ENCODE measurements around the gene CERS5. TPM values are rescaled to one million over a fixed set of nuclear protein-coding genes. Genes with fewer than 3 reads are reported as not detected.
A peak's percentile ranks its signal among the peaks of the same experiment; 100 is the strongest.

CERS5 gene
- total and polyA plus RNA-seq, 9 donors, result 33.5 to 52.6 (median 42.0) TPM

GRCh38 chr12:50147281-50147680, 19.9 kb downstream of the CERS5 start:
- no peak for DNase-seq
- no peaks in the 10 kb centered on the region for H3K27me3 ChIP-seq (ENCODE audit: control insufficient read depth, insufficient read depth, low read length)
- WGBS (ENCODE audit: insufficient coverage), result no CpG with 5 or more reads among the region's 4 CpGs
- peaks cover 7% of the 10 kb centered on the region for H3K36me3 ChIP-seq (ENCODE audit: control insufficient read depth, insufficient read depth, low read length)
- no peaks in the 10 kb centered on the region for H3K9me3 ChIP-seq (replicated peaks; ENCODE audit: control insufficient read depth, low read depth, low read length)
- H3K4me1 ChIP-seq (ENCODE audit: control insufficient read depth, insufficient read depth, low read length), result no peaks in the 10 kb centered on the region
- no peak overlapping the region for H3K27ac ChIP-seq (ENCODE audit: low read length)
- H3K4me3 ChIP-seq (ENCODE audit: low read length), result no peak overlapping the region

DNA sequence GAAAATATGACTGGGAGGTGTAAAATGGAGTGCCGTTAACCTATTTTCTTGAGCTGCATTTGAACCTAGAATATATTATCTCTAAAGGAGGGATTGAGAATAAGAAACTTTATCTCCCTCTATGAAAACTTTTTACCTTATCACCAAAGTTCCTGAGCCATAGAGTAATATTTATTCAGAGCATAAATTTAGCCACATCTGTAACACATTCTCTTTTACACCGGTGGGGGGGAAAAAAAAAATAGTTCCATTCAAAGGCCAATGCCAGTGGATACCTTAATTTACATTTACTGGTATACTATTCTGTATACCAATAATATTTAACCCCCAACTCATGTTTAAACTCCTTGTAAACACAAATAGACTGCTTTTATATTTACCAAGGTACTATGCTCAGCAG, 21.7 kb downstream of the CERS5 start:
- Histone ChIP-seq H3K36me3 (ENCODE audit: control insufficient read depth, insufficient read depth, low read length) (peaks cover 15% of the 10 kb centered on the region), H3K9me3 (replicated peaks; ENCODE audit: control insufficient read depth, low read depth, low read length) (no peaks in the 10 kb centered on the region), H3K27ac (ENCODE audit: low read length) (no peak overlapping the region), H3K4me3 (ENCODE audit: low read length) (no peak overlapping the region), H3K27me3 (ENCODE audit: control insufficient read depth, insufficient read depth, low read length) (no peaks in the 10 kb centered on the region), H3K4me1 (ENCODE audit: control insufficient read depth, insufficient read depth, low read length) (no peaks in the 10 kb centered on the region)
- no CpG with 5 or more reads among the region's 2 CpGs for WGBS (ENCODE audit: insufficient coverage)
- no peak for DNase-seq

GRCh38 chr12:50142993-50143392, 24.2 kb downstream of the CERS5 start:
- no peaks in the 10 kb centered on the region for H3K27me3 ChIP-seq (ENCODE audit: control insufficient read depth, insufficient read depth, low read length)
- WGBS (ENCODE audit: insufficient coverage), result 75% methylated on average over 1 of the region's 8 CpGs
- H3K9me3 ChIP-seq (replicated peaks; ENCODE audit: control insufficient read depth, low read depth, low read length), result no peaks in the 10 kb centered on the region
- no peak for DNase-seq
- no peak overlapping the region for H3K27ac ChIP-seq (ENCODE audit: low read length)
- H3K4me1 ChIP-seq (ENCODE audit: control insufficient read depth, insufficient read depth, low read length), result no peaks in the 10 kb centered on the region
- peaks cover 26% of the 10 kb centered on the region for H3K36me3 ChIP-seq (ENCODE audit: control insufficient read depth, insufficient read depth, low read length)
- H3K4me3 ChIP-seq (ENCODE audit: low read length), result no peak overlapping the region

- Histone ChIP-seq H3K27ac (ENCODE audit: low read length) (no peak overlapping the region), H3K9me3 (replicated peaks; ENCODE audit: control insufficient read depth, low read depth, low read length) (no peaks in the 10 kb centered on the region), H3K4me1 (ENCODE audit: control insufficient read depth, insufficient read depth, low read length) (no peaks in the 10 kb centered on the region), H3K27me3 (ENCODE audit: control insufficient read depth, insufficient read depth, low read length) (no peaks in the 10 kb centered on the region), H3K36me3 (ENCODE audit: control insufficient read depth, insufficient read depth, low read length) (peaks cover 66% of the 10 kb centered on the region), H3K4me3 (ENCODE audit: low read length) (no peak overlapping the region)
- DNase-seq, result peak; percentile 65
- no CpG with 5 or more reads among the region's 2 CpGs for WGBS (ENCODE audit: insufficient coverage)
Measured at GRCh38 chr12:50132505-50133135, 34.5 kb downstream of the CERS5 start.

- Histone ChIP-seq H3K27me3 (ENCODE audit: control insufficient read depth, insufficient read depth, low read length) (no peaks in the 10 kb centered on the region), H3K9me3 (replicated peaks; ENCODE audit: control insufficient read depth, low read depth, low read length) (no peaks in the 10 kb centered on the region), H3K36me3 (ENCODE audit: control insufficient read depth, insufficient read depth, low read length) (peaks cover 57% of the 10 kb centered on the region), H3K4me3 (ENCODE audit: low read length) (no peak overlapping the region), H3K27ac (ENCODE audit: low read length) (no peak overlapping the region), H3K4me1 (ENCODE audit: control insufficient read depth, insufficient read depth, low read length) (no peaks in the 10 kb centered on the region)
- WGBS (ENCODE audit: insufficient coverage), result 80% methylated on average over 1 of the region's 4 CpGs
- no peak for DNase-seq
Measured at GRCh38 chr12:50129290-50129689, 37.9 kb downstream of the CERS5 start.

GRCh38 chr12:50127546-50127945, 39.6 kb downstream of the CERS5 start:
- no peak overlapping the region for H3K27ac ChIP-seq (ENCODE audit: low read length)
- H3K27me3 ChIP-seq (ENCODE audit: control insufficient read depth, insufficient read depth, low read length), result no peaks in the 10 kb centered on the region
- DNase-seq, result no peak
- WGBS (ENCODE audit: insufficient coverage), result 100% methylated on average over 1 of the region's 2 CpGs
- H3K9me3 ChIP-seq (replicated peaks; ENCODE audit: control insufficient read depth, low read depth, low read length), result no peaks in the 10 kb centered on the region
- H3K36me3 ChIP-seq (ENCODE audit: control insufficient read depth, insufficient read depth, low read length), result peaks cover 47% of the 10 kb centered on the region
- no peaks in the 10 kb centered on the region for H3K4me1 ChIP-seq (ENCODE audit: control insufficient read depth, insufficient read depth, low read length)
- no peak overlapping the region for H3K4me3 ChIP-seq (ENCODE audit: low read length)

GRCh38 chr12:50123203-50123602, 44.0 kb downstream of the CERS5 start:
- Histone ChIP-seq H3K4me3 (ENCODE audit: low read length) (no peak overlapping the region), H3K27ac (ENCODE audit: low read length) (no peak overlapping the region), H3K9me3 (replicated peaks; ENCODE audit: control insufficient read depth, low read depth, low read length) (no peaks in the 10 kb centered on the region), H3K4me1 (ENCODE audit: control insufficient read depth, insufficient read depth, low read length) (peaks cover 3% of the 10 kb centered on the region), H3K27me3 (ENCODE audit: control insufficient read depth, insufficient read depth, low read length) (no peaks in the 10 kb centered on the region), H3K36me3 (ENCODE audit: control insufficient read depth, insufficient read depth, low read length) (peaks cover 34% of the 10 kb centered on the region)
- 40% methylated on average over 1 of the region's 2 CpGs for WGBS (ENCODE audit: insufficient coverage)
- no peak for DNase-seq

DNA sequence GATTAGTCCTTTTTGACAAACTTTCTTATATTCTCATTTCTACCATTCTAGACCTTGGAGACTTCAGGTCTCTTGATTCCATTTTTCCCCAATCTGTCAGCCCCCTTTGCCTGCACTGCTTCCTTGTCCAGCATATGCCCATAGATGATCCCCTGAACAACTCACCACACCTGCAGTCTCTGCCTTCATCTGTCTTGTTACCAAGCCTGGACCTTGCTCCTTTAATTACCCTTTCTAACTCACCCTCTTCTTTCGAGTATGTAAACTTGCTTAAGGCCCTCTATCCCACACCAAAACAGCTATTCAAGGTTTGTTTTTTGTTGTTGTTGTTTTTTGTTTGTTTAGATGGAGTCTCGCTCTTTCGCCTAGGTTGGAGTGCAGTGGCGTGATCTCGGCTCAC, 45.5 kb downstream of the CERS5 start:
- H3K4me1 ChIP-seq (ENCODE audit: control insufficient read depth, insufficient read depth, low read length), result peaks cover 8% of the 10 kb centered on the region

GRCh38 chr12:50120953-50121352, 46.2 kb downstream of the CERS5 start:
- peaks cover 8% of the 10 kb centered on the region for H3K4me1 ChIP-seq (ENCODE audit: control insufficient read depth, insufficient read depth, low read length)
- H3K9me3 ChIP-seq (replicated peaks; ENCODE audit: control insufficient read depth, low read depth, low read length), result no peaks in the 10 kb centered on the region
- no peak overlapping the region for H3K27ac ChIP-seq (ENCODE audit: low read length)
- H3K27me3 ChIP-seq (ENCODE audit: control insufficient read depth, insufficient read depth, low read length), result no peaks in the 10 kb centered on the region
- WGBS (ENCODE audit: insufficient coverage), result 92% methylated on average over 3 of the region's 3 CpGs
- no peak overlapping the region for H3K4me3 ChIP-seq (ENCODE audit: low read length)
- no peak for DNase-seq
- peaks cover 31% of the 10 kb centered on the region for H3K36me3 ChIP-seq (ENCODE audit: control insufficient read depth, insufficient read depth, low read length)

More for the DNA sequence above, 45.5 kb downstream of the CERS5 start:
- DNase-seq, result no peak
- no peak overlapping the region for H3K27ac ChIP-seq (ENCODE audit: low read length)
- no peak overlapping the region for H3K4me3 ChIP-seq (ENCODE audit: low read length)
- WGBS (ENCODE audit: insufficient coverage), result no CpG with 5 or more reads among the region's 5 CpGs
- peaks cover 25% of the 10 kb centered on the region for H3K36me3 ChIP-seq (ENCODE audit: control insufficient read depth, insufficient read depth, low read length)
- no peaks in the 10 kb centered on the region for H3K9me3 ChIP-seq (replicated peaks; ENCODE audit: control insufficient read depth, low read depth, low read length)
- H3K27me3 ChIP-seq (ENCODE audit: control insufficient read depth, insufficient read depth, low read length), result no peaks in the 10 kb centered on the region

- DNase-seq, result no peak
- WGBS (ENCODE audit: insufficient coverage), result 81% methylated on average over 3 of the region's 3 CpGs
- H3K27me3 ChIP-seq (ENCODE audit: control insufficient read depth, insufficient read depth, low read length), result no peaks in the 10 kb centered on the region
- H3K36me3 ChIP-seq (ENCODE audit: control insufficient read depth, insufficient read depth, low read length), result peaks cover 35% of the 10 kb centered on the region
- peaks cover 8% of the 10 kb centered on the region for H3K4me1 ChIP-seq (ENCODE audit: control insufficient read depth, insufficient read depth, low read length)
- no peak overlapping the region for H3K4me3 ChIP-seq (ENCODE audit: low read length)
- no peaks in the 10 kb centered on the region for H3K9me3 ChIP-seq (replicated peaks; ENCODE audit: control insufficient read depth, low read depth, low read length)
- H3K27ac ChIP-seq (ENCODE audit: low read length), result no peak overlapping the region
Measured at GRCh38 chr12:50120521-50120920, 46.6 kb downstream of the CERS5 start.

DNA sequence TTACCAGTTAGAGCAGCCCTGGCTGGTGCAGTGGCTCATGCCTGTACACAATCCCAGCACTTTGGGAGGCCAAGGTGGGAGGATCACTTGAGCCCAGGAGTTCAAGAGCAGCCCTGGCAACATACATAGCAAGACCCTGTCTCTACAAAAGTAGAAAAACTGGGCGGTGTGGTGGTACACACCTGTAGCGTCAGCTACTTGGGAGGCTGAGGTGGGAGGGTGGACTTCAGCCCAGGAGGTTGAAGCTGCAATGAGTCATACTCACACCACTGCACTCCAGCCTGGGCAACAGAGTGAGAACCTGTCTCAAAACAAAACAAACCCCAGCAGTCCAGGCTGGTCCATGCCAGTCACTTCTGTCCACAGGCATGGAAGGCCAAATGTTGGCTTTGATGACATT, 47.8 kb downstream of the CERS5 start:
- Histone ChIP-seq H3K4me1 (ENCODE audit: control insufficient read depth, insufficient read depth, low read length) (peaks cover 8% of the 10 kb centered on the region), H3K27me3 (ENCODE audit: control insufficient read depth, insufficient read depth, low read length) (no peaks in the 10 kb centered on the region), H3K9me3 (replicated peaks; ENCODE audit: control insufficient read depth, low read depth, low read length) (no peaks in the 10 kb centered on the region), H3K36me3 (ENCODE audit: control insufficient read depth, insufficient read depth, low read length) (peaks cover 36% of the 10 kb centered on the region), H3K27ac (ENCODE audit: low read length) (no peak overlapping the region), H3K4me3 (ENCODE audit: low read length) (no peak overlapping the region)
- WGBS (ENCODE audit: insufficient coverage), result no CpG with 5 or more reads among the region's 2 CpGs
- no peak for DNase-seq

Data from muscle of leg (tissue), 11 donors.